C4-2B (cell line): ENCODE measurements around the gene B3GALT2.

ENCODE experiments used
- H3K27ac ChIP-seq: fragments of 450-650 bp; 2 replicates; pipeline ENCODE4 v1.5.1; 2017
- ZFX ChIP-seq: fragments of 450-650 bp; IDR thresholded peaks from 2 replicates; pipeline ENCODE4 v1.6.1; 2017
- TF ChIP-seq, protein P1 (sequence below): fragments of 450-650 bp; conservative IDR thresholded peaks from 2 replicates; pipeline ENCODE4 v1.5.1; 2017; ENCODE audit warnings: mild to moderate bottlenecking

The B3GALT2 gene

DNA sequence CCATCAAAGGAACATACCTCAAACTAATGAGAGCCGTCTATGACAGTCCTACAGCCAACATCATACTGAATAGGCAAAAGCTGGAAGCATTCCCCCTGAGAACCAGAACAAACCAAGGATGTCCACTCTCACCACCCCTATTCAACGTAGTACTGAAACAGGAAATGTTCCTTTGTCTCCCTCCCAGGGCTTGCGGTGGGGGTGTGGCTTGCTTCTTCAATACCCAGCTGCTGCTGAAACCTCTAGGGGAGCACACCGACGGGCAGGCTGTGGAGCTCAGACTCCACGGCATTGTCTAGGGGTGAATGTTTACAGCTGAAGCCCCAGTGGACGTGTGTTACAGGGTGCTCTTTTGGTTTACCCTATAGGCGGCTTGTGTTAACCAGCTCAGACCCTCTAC lies 30.5 kb upstream of the B3GALT2 start:
- TF ChIP-seq, protein P1, sequence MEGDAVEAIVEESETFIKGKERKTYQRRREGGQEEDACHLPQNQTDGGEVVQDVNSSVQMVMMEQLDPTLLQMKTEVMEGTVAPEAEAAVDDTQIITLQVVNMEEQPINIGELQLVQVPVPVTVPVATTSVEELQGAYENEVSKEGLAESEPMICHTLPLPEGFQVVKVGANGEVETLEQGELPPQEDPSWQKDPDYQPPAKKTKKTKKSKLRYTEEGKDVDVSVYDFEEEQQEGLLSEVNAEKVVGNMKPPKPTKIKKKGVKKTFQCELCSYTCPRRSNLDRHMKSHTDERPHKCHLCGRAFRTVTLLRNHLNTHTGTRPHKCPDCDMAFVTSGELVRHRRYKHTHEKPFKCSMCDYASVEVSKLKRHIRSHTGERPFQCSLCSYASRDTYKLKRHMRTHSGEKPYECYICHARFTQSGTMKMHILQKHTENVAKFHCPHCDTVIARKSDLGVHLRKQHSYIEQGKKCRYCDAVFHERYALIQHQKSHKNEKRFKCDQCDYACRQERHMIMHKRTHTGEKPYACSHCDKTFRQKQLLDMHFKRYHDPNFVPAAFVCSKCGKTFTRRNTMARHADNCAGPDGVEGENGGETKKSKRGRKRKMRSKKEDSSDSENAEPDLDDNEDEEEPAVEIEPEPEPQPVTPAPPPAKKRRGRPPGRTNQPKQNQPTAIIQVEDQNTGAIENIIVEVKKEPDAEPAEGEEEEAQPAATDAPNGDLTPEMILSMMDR, result no peak
- no peak for TF ChIP-seq ZFX

DNA sequence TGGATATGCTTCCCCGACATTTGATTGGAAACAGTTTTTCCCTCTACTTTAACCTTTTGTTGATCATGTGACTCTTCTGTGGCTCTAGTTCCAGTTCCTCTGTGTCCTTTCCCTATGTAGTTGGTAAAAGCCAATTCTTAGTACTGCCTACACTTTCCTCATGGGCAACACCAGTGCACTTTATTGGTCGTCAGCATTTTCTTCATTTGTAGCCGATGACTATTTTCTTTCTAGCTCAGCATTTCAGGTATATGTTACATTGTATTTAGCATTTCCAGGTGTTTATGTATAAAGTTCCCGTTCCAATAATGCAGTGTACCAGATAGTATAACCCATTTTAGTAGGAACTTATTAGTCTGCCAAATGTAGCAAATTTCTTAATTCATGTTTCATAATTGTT lies 27.6 kb upstream of the B3GALT2 start:
- TF ChIP-seq, protein P1, result no peak
- TF ChIP-seq ZFX, result no peak
- no peak overlapping the region for H3K27ac ChIP-seq

More for the DNA sequence above, 30.5 kb upstream of the B3GALT2 start:
- no peak overlapping the region for H3K27ac ChIP-seq

DNA sequence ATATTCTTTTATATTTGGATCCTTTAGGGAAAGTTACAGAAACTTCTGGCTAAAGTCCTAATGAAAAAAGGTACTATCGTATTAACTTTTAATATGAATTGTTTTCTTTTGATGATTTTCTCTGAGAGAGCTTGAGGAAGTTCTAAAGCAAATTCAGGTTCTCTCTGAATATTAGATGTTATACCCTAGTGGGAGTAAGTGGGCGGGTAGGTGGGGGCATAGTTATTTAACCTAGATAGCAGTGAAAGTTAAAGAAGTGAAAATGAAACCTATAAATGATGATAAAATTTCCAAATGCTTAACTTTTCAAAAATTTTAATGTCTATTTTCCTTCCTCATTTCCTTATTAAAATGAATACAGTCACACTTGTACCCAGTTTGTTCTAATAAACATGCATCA lies 26.2 kb upstream of the B3GALT2 start:
- TF ChIP-seq, protein P1, result no peak
- no peak for TF ChIP-seq ZFX
- H3K27ac ChIP-seq, result no peak overlapping the region

DNA sequence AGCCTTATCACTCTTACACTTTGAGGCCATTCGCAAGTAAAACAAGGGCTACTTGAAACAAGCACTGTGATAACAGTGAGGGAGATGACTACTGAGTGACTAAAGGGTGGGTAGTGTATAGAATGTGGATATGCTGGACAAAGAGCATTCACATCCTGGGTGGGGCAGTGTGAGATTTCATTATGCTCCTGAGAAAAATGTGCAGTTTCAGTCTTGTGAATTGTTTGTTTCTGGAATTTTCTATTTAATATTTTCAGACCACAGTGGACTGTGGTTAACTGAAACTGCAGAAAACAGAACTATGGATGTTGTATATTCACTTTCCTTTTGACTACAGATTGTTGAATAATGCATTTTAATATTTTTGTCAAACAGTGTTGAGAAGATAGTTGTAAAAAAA lies 25.1 kb upstream of the B3GALT2 start:
- no peak overlapping the region for H3K27ac ChIP-seq
- TF ChIP-seq ZFX, result no peak

DNA sequence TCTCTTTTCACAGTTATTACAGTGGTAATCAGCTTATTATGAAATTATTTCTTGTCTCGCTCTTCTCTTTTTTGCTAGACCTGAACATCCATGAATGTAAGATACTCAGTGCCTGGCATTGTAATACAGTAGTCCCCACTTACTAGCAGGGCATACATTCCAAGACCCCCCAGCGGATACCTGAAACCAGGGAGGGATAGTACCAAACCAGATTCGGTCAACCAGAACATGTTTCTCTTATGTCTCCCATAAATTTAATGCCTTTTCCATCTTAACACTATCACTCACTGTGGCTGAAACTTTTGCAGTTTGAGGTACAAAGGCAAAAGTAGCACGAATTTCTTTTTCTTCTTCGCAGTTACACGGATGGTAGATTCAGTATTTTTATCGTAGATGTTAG lies 24.6 kb upstream of the B3GALT2 start:
- TF ChIP-seq ZFX, result no peak
- TF ChIP-seq, protein P1, result no peak
- no peak overlapping the region for H3K27ac ChIP-seq

DNA sequence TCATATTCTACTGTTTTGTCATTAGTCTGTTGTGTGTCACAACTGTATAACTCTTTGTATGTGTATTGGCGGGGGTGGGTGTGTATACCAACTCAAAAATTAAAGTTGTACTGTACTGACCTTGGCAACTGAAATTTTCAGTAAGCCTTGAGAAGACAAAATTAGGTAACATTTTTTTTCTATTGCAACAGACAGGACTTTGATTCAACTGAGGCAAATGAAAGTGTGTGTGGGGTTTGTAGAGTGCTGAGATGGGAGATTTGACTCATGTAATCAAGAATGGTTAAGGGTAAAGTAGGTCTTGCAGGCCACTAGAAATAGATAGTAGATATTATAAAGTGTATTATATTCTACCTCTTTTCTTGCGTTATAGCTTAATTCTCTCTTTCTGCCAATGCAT lies 14.6 kb upstream of the B3GALT2 start:
- no peak overlapping the region for H3K27ac ChIP-seq
- TF ChIP-seq, protein P1, result no peak
- TF ChIP-seq ZFX, result no peak

DNA sequence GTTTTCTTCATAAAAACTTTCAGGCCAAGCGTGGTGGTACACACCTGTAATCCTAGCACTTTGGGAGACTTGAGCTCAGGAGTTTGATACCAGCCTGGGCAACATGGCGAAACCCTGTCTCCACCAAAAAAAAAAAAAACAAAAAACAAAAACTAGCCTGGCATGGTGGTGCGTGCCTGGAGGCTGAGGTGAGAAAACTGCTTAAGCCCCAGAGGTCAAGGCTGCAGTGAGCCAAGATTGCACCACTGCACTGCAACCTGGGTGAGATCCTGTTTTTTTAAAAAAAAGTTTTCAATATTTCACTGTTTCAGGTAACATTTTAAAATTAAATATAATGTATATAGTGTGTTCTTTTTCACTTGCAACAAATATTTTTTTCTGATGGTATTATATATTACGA lies 13.5 kb upstream of the B3GALT2 start:
- TF ChIP-seq, protein P1, result no peak
- TF ChIP-seq ZFX, result no peak
- H3K27ac ChIP-seq, result no peak overlapping the region

DNA sequence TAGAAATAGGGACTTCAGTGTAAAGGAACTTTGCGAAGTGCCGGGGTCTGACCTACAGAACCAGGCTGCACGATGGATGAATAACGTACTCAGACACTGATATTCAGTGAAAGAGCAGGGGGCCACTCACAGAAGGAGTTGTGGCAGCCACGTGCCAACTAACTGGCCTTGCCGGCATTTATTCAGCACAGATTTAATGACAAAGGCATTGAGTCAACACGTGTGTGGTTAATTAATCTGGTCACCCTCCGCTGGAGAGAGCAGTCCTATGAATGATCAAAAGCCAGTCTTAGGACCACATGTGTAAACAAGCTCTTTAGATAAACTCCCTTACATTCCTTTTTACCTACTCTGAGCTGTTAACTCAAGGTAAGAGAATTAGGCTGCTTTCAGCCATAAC lies 6.2 kb upstream of the B3GALT2 start:
- no peak overlapping the region for H3K27ac ChIP-seq
- TF ChIP-seq ZFX, result no peak
- TF ChIP-seq, protein P1, result no peak
